Esophagus muscularis mucosa (tissue), 4 donors: ENCODE data around the gene SFTPD. TPM values are rescaled to one million over a fixed set of nuclear protein-coding genes. Genes with fewer than 3 reads are reported as not detected.

ENCODE experiments used
- DNase-seq: peaks from one replicate; pipeline ENCODE4 v3.0.0-alpha.2; 2017; ENCODE audit errors: extremely low spot score
- H3K27ac ChIP-seq, 4 donors: fragments of 200-600 bp; sonication (generic); replicated peaks in 1 of 4; 1 replicate in 3 of 4; 2 replicates in 1 of 4; pipeline ENCODE4 v1.5.1; 2016 to 2019; ENCODE audit warnings: mild to moderate bottlenecking in 1 of 4
- H3K27me3 ChIP-seq, 4 donors: fragments of 200-600 bp; sonication (generic); one replicate each; pipeline versions ENCODE4 v1.5.1 to v1.6.0; 2016 to 2019
- H3K36me3 ChIP-seq, 4 donors: fragments of 200-600 bp; sonication (generic); one replicate each; pipeline ENCODE4 v1.5.1; 2016 to 2019
- H3K4me1 ChIP-seq, 4 donors: fragments of 200-600 bp; sonication (generic); one replicate each; pipeline ENCODE4 v1.5.1; 2016 to 2019
- H3K4me3 ChIP-seq, 4 donors: fragments of 200-600 bp; sonication (generic); 1 replicate in 2 of 4; 2 replicates in 2 of 4; pipeline ENCODE4 v1.5.1; 2016 to 2019; ENCODE audit warnings: mild to moderate bottlenecking in 4 of 4, moderate library complexity in 1 of 4
- H3K9me3 ChIP-seq, 4 donors: fragments of 200-600 bp; sonication (generic); 1 replicate in 3 of 4; 2 replicates in 1 of 4; pipeline ENCODE4 v1.5.1; 2016 to 2019
- EP300 ChIP-seq: sonication (generic); formaldehyde crosslinking; IDR thresholded peaks from one replicate; pipeline ENCODE4 v1.6.1; 2017; ENCODE audit warnings: antibody characterized with exemption
- POLR2A ChIP-seq: fragments of 450-650 bp; IDR thresholded peaks from one replicate; pipeline ENCODE4 v1.6.1; 2017; ENCODE audit warnings: antibody characterized with exemption, moderate library complexity, mild to moderate bottlenecking, low read depth
- POLR2AphosphoS5 ChIP-seq, 2 donors: sonication (generic); formaldehyde crosslinking; IDR thresholded peaks; one replicate each; pipeline ENCODE4 v1.6.1; 2017; ENCODE audit warnings: antibody characterized with exemption in 2 of 2
- WGBS: methylation state at CpG from one replicate; pipeline ENCODE4 v1.1.5; 2018; 5-methylcytosine and 5-hydroxymethylcytosine counted together
- intact Hi-C: fragments of 100-400 bp; cut with DNase I; formaldehyde crosslinking; loops from one replicate; pipeline ENCODE4 v1.15.1; 2023
- total RNA-seq, 4 donors: library from RNA; depleted of rRNA; stranded (reverse); fragments of >200 nt; gene quantifications; one replicate each; pipeline versions ENCODE4 v1.1.0 to v1.2.1, GENCODE V29; 2016
- TF ChIP-seq, protein P1 (sequence below), 3 experiments: fragments of 200-600 bp in 2 of 3; fragments of 450-650 bp in 1 of 3; sonication (generic) in 2 of 3; IDR thresholded peaks; one replicate each; pipeline ENCODE4 v1.5.1; 2017 to 2019; ENCODE audit warnings: antibody characterized with exemption in 3 of 3, mild to moderate bottlenecking in 2 of 3, moderate library complexity in 1 of 3

The SFTPD gene
- total RNA-seq, 4 donors from 2014 or later, result 0.83 to 3.0 (median 1.5) TPM

GRCh38 chr10:79932307-79932706 lies 16.6 kb downstream of the SFTPD start:
- no peak for DNase-seq
- intact Hi-C loops, result no loop called here
- Histone ChIP-seq H3K36me3 (peaks cover 0 to 5% (median 0%) of the 10 kb centered on the region in 4 donors), H3K9me3 (no peaks in the 10 kb centered on the region), H3K27me3 (peaks cover 0 to 3% (median 0%) of the 10 kb centered on the region in 4 donors), H3K4me3 (no peak overlapping the region), H3K4me1 (peaks cover 5 to 11% (median 8%) of the 10 kb centered on the region in 4 donors), H3K27ac (no peak overlapping the region)
- TF ChIP-seq POLR2AphosphoS5 (IDR thresholded peaks at IDR 0.05) (no peak), EP300 (no peak), POLR2A (no peak)
- TF ChIP-seq, protein P1, sequence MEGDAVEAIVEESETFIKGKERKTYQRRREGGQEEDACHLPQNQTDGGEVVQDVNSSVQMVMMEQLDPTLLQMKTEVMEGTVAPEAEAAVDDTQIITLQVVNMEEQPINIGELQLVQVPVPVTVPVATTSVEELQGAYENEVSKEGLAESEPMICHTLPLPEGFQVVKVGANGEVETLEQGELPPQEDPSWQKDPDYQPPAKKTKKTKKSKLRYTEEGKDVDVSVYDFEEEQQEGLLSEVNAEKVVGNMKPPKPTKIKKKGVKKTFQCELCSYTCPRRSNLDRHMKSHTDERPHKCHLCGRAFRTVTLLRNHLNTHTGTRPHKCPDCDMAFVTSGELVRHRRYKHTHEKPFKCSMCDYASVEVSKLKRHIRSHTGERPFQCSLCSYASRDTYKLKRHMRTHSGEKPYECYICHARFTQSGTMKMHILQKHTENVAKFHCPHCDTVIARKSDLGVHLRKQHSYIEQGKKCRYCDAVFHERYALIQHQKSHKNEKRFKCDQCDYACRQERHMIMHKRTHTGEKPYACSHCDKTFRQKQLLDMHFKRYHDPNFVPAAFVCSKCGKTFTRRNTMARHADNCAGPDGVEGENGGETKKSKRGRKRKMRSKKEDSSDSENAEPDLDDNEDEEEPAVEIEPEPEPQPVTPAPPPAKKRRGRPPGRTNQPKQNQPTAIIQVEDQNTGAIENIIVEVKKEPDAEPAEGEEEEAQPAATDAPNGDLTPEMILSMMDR (IDR thresholded peaks at IDR 0.05), result no peak
- 97% methylated on average over 1 of the region's 1 CpG for WGBS

- TF ChIP-seq EP300, result no peak
- TF ChIP-seq POLR2AphosphoS5 (IDR thresholded peaks at IDR 0.05), result no peak
- TF ChIP-seq, protein P1 (IDR thresholded peaks at IDR 0.05), result no peak
- TF ChIP-seq POLR2A, result no peak
- WGBS, result 64% methylated on average over 2 of the region's 2 CpGs
- intact Hi-C loops, result no loop called here
- Histone ChIP-seq H3K4me3 (no peak overlapping the region), H3K36me3 (no peaks in the 10 kb centered on the region), H3K9me3 (no peaks in the 10 kb centered on the region), H3K4me1 (peaks cover 5 to 16% (median 11%) of the 10 kb centered on the region in 4 donors), H3K27me3 (peaks cover 0 to 3% (median 0%) of the 10 kb centered on the region in 4 donors), H3K27ac (no peak overlapping the region)
- no peak for DNase-seq
Observed at GRCh38 chr10:79930751-79931150, 18.2 kb downstream of the SFTPD start.

DNA sequence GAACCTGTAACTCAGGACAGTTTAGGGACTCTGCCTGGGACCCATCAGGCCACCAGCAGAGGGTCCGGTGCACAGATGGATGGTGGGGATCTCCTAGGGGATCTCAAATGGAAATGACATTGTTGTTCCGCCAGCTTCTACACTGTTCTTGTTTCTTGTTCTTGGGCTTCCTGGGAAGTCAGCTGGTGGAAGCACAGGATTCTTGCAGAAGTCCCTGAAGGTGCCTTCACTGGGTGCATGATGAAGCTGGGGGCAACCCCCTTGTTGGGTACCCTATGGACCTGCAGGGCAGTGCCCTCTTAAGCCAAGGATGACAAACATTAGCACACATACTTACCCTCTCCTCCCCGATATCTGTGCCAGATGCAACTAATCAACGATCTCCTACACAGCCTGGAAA lies 18.6 kb downstream of the SFTPD start:
- TF ChIP-seq POLR2A, result no peak
- no peak for TF ChIP-seq EP300
- TF ChIP-seq, protein P1 (IDR thresholded peaks at IDR 0.05), result no peak
- TF ChIP-seq POLR2AphosphoS5 (IDR thresholded peaks at IDR 0.05), result no peak
- Histone ChIP-seq H3K27ac (no peak overlapping the region), H3K4me3 (no peak overlapping the region), H3K9me3 (no peaks in the 10 kb centered on the region), H3K36me3 (no peaks in the 10 kb centered on the region), H3K27me3 (peaks cover 0 to 3% (median 0%) of the 10 kb centered on the region in 4 donors), H3K4me1 (peaks cover 5 to 16% (median 11%) of the 10 kb centered on the region in 4 donors)
- DNase-seq, result no peak
- intact Hi-C loops, result no loop called here
- WGBS, result 100% methylated on average over 2 of the region's 4 CpGs

DNA sequence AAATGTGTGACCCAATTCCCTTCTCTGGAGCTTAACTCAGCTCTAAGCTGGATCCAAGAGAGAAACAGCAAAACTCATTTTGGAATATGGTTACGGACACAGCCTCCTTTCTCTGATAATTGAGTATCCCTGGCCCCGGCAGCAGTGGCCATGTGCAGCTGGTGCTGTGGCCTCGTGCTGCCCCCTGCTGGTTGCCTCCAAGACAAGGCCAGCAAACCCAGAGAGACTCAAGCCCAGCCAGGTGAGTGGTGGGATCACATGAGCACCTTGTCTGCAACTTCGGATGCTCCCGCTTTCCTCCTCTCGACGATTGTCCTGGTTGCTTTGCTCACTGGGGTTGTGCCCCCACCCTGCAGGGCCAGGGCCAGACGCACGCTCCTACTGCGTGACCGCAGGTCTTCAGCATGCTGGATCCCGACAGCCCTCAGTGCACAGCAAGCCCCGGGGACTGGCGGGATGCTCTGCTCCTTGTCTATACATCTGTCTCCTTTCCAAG lies 19.4 kb downstream of the SFTPD start:
- H3K9me3 ChIP-seq, result no peaks in the 10 kb centered on the region
- peaks cover 0 to 3% (median 0%) of the 10 kb centered on the region in 4 donors for H3K27me3 ChIP-seq
- no peak for DNase-seq
- peaks cover 5 to 16% (median 11%) of the 10 kb centered on the region in 4 donors for H3K4me1 ChIP-seq
- H3K36me3 ChIP-seq, result no peaks in the 10 kb centered on the region
- WGBS, result 27% methylated on average over 10 of the region's 14 CpGs
- no peak for TF ChIP-seq POLR2A
- TF ChIP-seq POLR2AphosphoS5 (IDR thresholded peaks at IDR 0.05), result peak in 1 of 2 donors; percentile 41
- TF ChIP-seq, protein P1 (IDR thresholded peaks at IDR 0.05), result peak; percentile 86 to 93 (median 93)
- TF ChIP-seq EP300, result no peak
- intact Hi-C loops, result loop anchor here (10.0 kb wide), 1 partner anchor 365 kb away; the partner anchor contains the start of gene SFTPA2
- H3K27ac ChIP-seq, result no peak overlapping the region
- no peak overlapping the region for H3K4me3 ChIP-seq
